ENCODE results near the gene PSMC3.

Gene PSMC3

GRCh38 chr11:47413908-47414684 lies 12.1 kb downstream of the PSMC3 start:
- no peak for DNase-seq (ENCODE audit: low read depth, low spot score)

GRCh38 chr11:47413351-47413750 lies 12.9 kb downstream of the PSMC3 start:
- DNase-seq (ENCODE audit: low read depth, low spot score): no peak

- DNase-seq (ENCODE audit: low read depth, low spot score): no peak
These were observed 14.1 kb downstream of the PSMC3 start for GRCh38 chr11:47411884-47412746.

GRCh38 chr11:47410370-47411264 lies 15.6 kb downstream of the PSMC3 start:
- no peak for DNase-seq (ENCODE audit: low read depth, low spot score)

GRCh38 chr11:47409440-47410369 lies 16.5 kb downstream of the PSMC3 start:
- DNase-seq (ENCODE audit: low read depth, low spot score): no peak

- peak; percentile 40 for DNase-seq (ENCODE audit: low read depth, low spot score)
These were observed 17.4 kb downstream of the PSMC3 start for GRCh38 chr11:47408598-47409439.

- peak; percentile 90 for DNase-seq (ENCODE audit: low read depth, low spot score)
These were observed 18.3 kb downstream of the PSMC3 start, which contains the start of gene SLC39A13 for GRCh38 chr11:47407746-47408590. SLC39A13 (plus strand) TSS chr11:47408590; CDS start chr11:47410095, 1,505 bp downstream.

GRCh38 chr11:47406896-47407745 lies 19.1 kb downstream of the PSMC3 start:
- DNase-seq (ENCODE audit: low read depth, low spot score): no peak

GRCh38 chr11:47403571-47403970 lies 22.7 kb downstream of the PSMC3 start:
- DNase-seq (ENCODE audit: low read depth, low spot score): no peak

GRCh38 chr11:47403135-47403534 lies 23.1 kb downstream of the PSMC3 start:
- DNase-seq (ENCODE audit: low read depth, low spot score): no peak

- DNase-seq (ENCODE audit: low read depth, low spot score): no peak
These were observed 25.4 kb downstream of the PSMC3 start for GRCh38 chr11:47400768-47401279.

GRCh38 chr11:47399860-47400767 lies 26.1 kb downstream of the PSMC3 start:
- DNase-seq (ENCODE audit: low read depth, low spot score): no peak

- no peak for DNase-seq (ENCODE audit: low read depth, low spot score)
These were observed 27.7 kb downstream of the PSMC3 start for GRCh38 chr11:47398551-47398950.

- no peak for DNase-seq (ENCODE audit: low read depth, low spot score)
These were observed 28.2 kb downstream of the PSMC3 start for GRCh38 chr11:47398011-47398410.

- DNase-seq (ENCODE audit: low read depth, low spot score): no peak
These were observed 30.3 kb downstream of the PSMC3 start for GRCh38 chr11:47396049-47396320.

- no peak for DNase-seq (ENCODE audit: low read depth, low spot score)
These were observed 30.8 kb downstream of the PSMC3 start for GRCh38 chr11:47395223-47396048.

Measured in brain pericyte (primary cell).